HG02642 (cell line): ENCODE measurements around the gene PDE11A.

Experiments used
- ATAC-seq: cut with Tn5 transposase; IDR thresholded peaks from one replicate; pipeline ENCODE4 v1.9.1; 2021; ENCODE audit warnings: mild to moderate bottlenecking; ENCODE audit not compliant: unreplicated experiment, poor library complexity

Gene PDE11A

GRCh38 chr2:177680866-177681712 lies 391.5 kb downstream of the PDE11A start:
- ATAC-seq, result no peak

GRCh38 chr2:177679611-177680605 lies 392.7 kb downstream of the PDE11A start:
- no peak for ATAC-seq

- no peak for ATAC-seq
Measured at GRCh38 chr2:177678939-177679338, 393.6 kb downstream of the PDE11A start.

- no peak for ATAC-seq
Measured at GRCh38 chr2:177676636-177677035, 395.9 kb downstream of the PDE11A start.

- no peak for ATAC-seq
Measured at GRCh38 chr2:177675825-177676224, 396.8 kb downstream of the PDE11A start.

- no peak for ATAC-seq
Measured at GRCh38 chr2:177675350-177675821, 397.2 kb downstream of the PDE11A start.

- ATAC-seq, result no peak
Measured at GRCh38 chr2:177673602-177674595, 398.7 kb downstream of the PDE11A start.

GRCh38 chr2:177671662-177672061 lies 400.9 kb downstream of the PDE11A start:
- no peak for ATAC-seq

- no peak for ATAC-seq
Measured at GRCh38 chr2:177670791-177671535, 401.6 kb downstream of the PDE11A start.

GRCh38 chr2:177669625-177670330 lies 402.8 kb downstream of the PDE11A start:
- no peak for ATAC-seq

- ATAC-seq, result no peak
Measured at GRCh38 chr2:177669201-177669600, 403.4 kb downstream of the PDE11A start.

- ATAC-seq, result no peak
Measured at GRCh38 chr2:177668617-177669016, 404.0 kb downstream of the PDE11A start.

GRCh38 chr2:177667626-177668025 lies 405.0 kb downstream of the PDE11A start:
- ATAC-seq, result no peak

- no peak for ATAC-seq
Measured at GRCh38 chr2:177666408-177666807, 406.2 kb downstream of the PDE11A start.

GRCh38 chr2:177665948-177666347 lies 406.6 kb downstream of the PDE11A start:
- ATAC-seq, result no peak

- no peak for ATAC-seq
Measured at GRCh38 chr2:177665328-177665727, 407.2 kb downstream of the PDE11A start.

- no peak for ATAC-seq
Measured at GRCh38 chr2:177662895-177663294, 409.7 kb downstream of the PDE11A start.

GRCh38 chr2:177660742-177661141 lies 411.8 kb downstream of the PDE11A start:
- ATAC-seq, result no peak
